ENCODE measurements around the gene ANTXRL.
"Not testable (repeated sequence)": the region's sequence is repeated elsewhere in the genome, so short reads cannot be mapped to it uniquely, and the experiment has no call there.

ANTXRL gene

GRCh38 chr10:46255210-46255609, 31.6 kb upstream of the ANTXRL start:
- DNase-seq: not testable (repeated sequence)

DNA sequence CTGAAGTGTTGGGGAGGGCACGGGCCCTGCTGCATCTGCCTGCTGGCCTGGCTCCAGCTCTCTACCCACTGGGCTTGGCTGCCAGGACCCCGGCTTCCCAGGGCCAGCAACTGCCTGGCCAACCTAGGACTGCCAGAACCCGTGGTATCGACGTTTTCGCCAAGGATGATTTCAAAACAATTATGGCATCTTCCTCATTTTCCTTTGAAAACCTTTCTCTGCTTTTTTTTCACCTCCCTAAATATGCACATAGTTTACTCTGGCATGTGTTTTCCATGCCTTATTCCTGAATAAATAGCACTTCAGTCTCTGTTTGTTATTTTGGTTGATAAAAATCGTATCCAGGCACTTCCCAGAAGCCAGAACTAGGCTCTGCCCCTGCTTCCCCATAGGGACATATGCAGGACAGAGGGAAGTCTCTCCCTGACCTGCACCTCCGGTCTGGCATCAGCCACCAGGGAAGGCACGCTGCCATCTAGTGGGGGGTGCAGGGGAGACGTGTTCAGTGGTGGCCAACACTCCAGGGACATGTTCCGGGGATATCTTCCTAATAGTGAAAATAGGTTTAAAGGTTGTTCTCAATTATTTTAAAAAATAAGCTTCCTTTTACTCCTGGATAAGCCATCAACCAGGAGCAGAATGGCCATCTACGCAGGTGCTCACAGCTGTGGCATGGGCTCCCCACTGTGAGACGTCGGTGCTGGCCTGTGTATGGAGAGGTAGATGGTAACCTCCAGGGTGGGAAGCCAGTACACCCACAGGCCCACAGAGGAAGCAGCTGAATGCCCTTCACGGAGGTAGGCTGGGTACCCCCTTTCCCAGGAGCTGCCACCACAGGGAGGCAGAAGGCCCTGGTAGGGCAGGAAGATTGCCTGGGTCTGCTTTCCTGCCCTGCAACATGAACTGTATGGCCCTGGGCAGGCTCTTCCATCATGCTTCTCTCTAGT, 30.7 kb upstream of the ANTXRL start:
- DNase-seq: peak; percentile 58

- no peak for DNase-seq
These were observed 29.7 kb upstream of the ANTXRL start for GRCh38 chr10:46257099-46257498.

DNA sequence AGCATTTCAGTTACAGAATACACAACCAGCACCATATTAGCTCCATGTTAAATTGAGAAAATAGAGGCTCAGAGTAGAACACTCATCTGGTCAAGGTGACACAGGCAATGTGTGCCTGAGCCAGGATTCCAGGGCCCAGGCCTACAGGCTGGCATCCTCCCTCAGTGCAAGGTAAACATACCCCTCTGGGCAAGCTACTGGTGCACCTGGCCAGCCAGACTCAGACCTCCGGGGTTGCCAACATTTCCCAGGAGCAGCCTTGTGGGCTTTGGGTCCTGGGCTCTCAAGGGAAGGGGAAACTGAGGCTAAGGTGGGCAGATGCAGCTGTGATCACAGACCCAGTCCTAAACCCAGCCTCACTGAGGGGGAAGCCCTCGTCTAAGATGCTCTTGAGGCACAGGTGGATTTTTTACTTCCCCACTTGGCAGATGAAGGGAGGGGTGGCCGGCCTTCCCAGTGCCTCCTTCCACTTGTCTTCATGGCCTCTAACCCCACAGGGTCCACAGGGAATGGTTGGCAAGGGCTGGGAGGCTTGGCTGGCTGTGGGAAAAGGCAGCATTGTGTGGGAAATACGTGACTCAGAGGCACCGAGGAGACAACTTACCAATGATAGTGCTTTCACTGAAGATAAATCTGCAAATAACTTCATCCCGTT, 23.8 kb upstream of the ANTXRL start:
- DNase-seq: not testable (repeated sequence)

- peak; percentile 19 for DNase-seq
These were observed 22.9 kb upstream of the ANTXRL start for GRCh38 chr10:46263831-46264268.

DNA sequence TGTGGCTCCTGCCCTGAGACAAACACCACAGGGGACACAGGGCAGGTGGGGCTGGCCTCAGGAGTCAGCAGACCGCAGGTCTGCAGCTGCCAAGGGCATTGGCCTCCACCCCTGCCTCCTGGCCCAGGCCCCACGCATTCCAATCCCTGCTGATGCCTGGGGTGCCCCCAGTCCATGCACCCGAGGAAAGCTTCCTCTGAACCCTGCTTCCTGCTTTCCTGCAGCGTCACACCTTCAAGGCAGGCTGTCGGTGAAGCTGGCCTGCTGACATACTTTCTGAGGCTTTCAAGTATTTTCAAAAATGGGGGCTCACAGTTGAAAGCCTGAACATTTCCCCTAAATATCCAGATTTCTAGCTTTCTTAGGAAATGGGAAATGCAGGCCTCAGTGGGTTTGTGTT, 22.5 kb upstream of the ANTXRL start:
- peak; percentile 14 for DNase-seq

DNA sequence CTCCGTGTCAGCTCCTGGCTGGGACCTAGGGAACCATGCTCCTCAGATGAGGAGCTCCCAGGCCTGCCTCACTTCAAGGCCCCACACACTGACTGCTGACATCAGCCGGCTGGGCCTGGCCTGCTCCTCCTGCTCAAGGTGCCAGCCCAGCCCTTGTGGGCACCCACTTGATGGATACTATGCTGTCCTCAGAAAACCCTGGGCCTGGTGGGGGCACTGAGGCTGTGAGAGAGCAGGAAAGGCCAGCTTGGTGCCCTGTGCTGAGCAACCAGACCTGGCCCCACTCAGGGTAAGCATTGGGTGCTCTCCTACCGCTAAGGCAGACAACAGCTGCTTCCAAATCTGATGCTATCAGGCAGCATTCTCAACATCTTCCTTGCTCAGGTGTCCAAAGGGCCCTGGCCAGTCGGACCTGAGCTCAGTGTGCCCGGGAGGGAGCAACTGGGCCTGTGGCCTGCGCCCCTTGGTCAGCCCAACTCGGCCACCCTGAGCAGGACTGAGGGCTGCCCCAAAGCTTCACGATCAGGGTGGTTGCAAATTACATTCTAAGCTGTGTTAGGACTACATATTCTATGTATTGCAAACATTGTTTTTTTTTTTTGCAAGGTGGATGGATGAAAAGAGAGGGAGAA, 21.9 kb upstream of the ANTXRL start:
- peak; percentile 29 for DNase-seq

DNA sequence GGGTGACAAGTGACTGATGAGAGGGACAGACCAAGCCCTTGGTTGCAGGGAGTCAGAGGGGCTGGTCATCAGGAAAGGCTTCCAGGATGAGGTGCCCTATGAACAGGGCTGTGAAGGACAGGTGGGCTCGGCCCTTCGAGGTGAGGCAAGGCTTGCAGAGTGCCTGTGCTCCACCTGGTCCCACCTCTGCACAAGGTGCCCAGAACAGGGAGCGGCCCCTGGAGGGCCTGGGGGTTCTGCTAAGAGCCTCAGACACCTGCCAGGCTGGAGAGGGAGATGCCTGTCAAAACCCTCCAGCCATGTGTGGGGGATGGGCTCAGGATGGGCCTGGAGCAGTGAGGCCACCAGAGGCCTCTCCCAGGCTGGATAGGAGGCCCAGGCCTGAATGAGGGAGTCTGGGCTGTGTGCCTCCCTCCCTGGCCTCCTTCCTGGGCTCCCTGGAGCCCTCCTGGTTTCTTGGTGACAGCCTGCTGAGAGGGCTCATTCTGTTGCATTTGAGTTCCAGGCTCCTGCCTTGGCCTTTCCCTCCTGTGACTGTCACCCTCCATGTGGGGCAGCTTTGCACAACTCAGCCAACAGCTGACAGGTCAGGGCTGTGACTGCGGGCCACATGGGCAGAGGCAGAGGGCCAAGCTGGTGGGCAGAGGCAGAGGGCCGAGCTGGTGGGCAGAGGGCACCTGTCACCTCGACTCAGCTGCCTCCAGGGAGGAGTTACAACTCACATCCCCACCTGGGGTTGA, 21.1 kb upstream of the ANTXRL start:
- DNase-seq: peak; percentile 30

DNA sequence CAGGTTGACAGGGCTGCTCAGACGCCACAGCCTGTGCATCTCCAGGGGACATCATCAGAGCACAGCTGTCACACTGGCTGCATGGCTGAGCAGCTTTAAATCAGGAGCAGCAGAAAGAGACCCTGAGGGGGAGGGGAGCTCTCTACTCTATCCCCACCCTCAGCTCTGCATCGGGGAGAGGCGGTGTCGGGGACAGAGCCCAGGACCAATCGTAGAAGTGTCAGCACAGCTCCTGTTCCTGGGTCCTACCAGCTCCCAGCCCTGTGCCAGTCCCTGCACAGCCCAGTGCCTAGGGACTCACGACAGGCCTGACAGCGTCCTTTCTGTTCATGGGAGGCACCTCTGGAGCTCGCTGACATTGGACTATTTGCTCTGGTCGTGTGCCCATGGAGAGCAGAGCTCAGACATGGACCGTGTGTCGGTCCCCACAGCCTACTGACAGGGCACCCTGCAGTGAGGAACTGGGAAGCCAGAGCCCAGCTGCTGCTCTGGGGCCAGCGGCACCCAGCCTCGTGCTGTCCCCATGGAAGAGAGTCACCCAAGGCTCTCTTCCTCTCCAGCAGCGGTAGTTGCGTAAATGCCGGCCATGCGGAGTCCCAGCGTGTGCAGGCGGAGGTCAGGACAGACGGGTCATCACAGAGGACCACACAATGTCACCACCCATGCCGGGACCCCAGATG, 20.4 kb upstream of the ANTXRL start:
- DNase-seq: no peak

DNA sequence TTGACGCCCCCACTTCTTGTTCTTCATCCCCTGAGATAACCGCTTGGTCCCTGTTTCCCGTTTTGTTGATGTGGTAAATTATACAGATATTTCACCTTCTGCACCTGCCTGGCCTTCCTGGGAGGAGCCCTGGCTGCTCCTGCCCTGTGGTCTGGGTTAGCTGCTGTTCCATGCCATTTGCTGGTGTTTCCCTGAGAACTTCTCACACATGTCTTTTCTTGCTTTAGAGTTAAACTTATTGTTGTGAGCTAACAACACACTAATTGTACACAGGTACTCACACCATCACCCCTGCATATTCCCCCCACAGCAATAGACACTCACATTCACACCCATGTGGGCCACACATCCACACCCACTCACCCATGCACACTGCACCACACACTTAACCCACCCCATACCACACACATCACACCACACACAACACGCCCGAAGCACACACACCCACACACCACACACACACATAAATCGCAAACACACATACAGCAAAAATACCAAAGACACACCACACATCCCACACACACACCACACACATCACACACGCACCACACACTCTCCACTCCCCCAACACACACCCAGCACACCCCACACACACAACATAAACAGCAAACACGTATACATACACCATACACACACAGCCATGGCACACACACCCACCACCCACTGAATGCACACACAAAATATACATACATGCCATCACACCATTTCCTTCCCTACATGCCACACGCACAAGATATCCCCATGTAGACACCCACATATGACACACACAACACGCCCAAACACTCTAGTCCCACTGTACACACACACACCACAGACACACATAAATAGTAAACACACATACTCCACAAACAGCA, 19.4 kb upstream of the ANTXRL start:
- DNase-seq: peak; percentile 21

DNA sequence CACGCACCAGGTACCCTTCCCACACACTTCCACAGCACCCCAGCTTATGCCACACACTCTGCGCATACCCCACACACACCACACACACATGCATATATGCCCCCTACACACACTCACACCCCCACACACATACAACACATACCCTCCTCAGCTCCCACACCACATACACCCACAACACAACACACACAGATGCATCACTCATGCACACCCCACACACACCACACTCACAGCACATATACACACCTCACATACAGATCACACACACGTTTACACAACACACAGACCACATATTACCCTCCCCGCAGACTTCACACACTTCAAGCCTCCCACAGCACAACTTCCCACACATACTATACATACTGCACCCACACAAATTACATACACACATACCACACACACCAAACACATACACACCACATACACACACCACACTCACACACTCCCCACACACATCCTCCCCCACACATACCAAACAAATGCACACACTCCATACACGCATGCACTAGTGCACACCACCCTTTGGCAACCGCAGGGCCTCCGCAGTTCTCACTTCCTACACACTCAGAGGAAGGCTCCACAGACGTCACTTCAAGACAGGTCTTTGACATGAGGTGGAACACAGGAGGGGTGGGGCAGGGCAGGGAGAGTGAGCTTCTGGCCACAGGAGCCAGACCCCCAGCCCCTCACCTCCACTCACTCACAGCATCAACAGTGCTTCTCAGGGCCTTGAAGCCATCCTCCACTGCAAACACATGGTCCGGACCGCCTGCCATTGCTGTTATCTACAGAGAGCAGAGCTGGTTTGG, 18.5 kb upstream of the ANTXRL start:
- DNase-seq: peak; percentile 51

GRCh38 chr10:46269554-46270053, 17.2 kb upstream of the ANTXRL start:
- peak; percentile 32 for DNase-seq

DNA sequence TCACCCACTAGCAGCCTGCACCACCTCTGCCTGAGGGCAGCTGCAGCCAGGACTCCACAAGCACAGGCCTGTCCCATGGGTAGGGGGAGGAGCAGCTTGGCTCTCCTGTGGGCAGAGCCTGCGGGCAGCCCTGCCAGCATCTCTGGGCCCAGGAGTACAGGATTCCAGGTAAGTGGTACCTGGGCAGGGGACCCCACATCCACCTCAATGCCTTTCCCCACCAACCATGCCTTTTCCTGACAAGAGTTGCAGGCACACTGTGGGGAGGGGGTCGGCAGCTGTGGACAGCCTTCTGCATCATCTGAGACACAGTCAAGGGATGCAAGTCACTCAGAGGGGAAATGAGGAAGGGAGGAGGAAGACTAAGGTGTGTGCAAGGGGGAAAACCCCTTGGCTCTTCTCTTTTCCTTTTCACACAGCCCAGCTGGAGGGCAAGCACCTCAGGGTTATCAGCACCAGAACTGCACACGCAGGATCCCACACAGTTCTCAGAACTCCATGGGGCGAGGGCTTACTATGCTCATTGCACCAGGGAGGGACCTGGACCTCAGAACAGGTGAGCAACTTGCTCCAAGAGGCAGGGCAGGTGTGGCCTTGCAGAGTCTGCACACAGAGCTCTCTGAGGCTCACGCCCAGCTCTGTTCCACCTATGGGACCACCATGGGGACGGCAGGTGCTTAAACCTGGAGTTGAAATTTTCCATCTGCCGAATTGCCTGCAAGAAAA, 16.5 kb upstream of the ANTXRL start:
- DNase-seq: peak; percentile 15

DNA sequence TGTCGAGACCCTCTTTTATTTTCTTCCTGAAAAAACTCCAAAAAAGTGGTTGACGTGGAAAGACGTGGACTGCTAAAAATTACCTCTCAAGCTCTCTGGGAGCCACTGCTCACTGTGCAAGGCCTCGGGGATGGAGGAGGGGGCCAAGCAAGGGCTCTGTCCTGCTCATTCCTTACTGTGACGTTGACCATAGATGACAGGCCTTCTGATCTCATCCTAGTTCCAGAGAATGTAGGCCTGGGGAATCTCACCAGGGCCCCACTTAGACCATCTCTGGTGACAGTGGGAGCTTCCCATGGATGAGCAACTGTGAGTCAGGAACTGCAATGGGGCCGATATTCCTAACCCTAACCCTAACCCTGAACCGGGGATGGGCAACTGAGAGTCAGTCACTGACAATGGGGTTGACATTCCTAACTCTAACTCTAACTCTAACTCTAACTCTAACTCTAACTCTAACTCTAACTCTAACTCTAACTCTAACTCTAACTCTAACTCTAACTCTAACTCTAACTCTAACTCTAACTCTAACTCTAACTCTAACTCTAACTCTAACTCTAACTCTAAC, 15.8 kb upstream of the ANTXRL start:
- not testable (repeated sequence) for DNase-seq

- peak; percentile 37 for DNase-seq
These were observed 14.8 kb upstream of the ANTXRL start for GRCh38 chr10:46271795-46272499.

- peak; percentile 29 for DNase-seq
These were observed 13.9 kb upstream of the ANTXRL start for GRCh38 chr10:46272863-46273415.

DNA sequence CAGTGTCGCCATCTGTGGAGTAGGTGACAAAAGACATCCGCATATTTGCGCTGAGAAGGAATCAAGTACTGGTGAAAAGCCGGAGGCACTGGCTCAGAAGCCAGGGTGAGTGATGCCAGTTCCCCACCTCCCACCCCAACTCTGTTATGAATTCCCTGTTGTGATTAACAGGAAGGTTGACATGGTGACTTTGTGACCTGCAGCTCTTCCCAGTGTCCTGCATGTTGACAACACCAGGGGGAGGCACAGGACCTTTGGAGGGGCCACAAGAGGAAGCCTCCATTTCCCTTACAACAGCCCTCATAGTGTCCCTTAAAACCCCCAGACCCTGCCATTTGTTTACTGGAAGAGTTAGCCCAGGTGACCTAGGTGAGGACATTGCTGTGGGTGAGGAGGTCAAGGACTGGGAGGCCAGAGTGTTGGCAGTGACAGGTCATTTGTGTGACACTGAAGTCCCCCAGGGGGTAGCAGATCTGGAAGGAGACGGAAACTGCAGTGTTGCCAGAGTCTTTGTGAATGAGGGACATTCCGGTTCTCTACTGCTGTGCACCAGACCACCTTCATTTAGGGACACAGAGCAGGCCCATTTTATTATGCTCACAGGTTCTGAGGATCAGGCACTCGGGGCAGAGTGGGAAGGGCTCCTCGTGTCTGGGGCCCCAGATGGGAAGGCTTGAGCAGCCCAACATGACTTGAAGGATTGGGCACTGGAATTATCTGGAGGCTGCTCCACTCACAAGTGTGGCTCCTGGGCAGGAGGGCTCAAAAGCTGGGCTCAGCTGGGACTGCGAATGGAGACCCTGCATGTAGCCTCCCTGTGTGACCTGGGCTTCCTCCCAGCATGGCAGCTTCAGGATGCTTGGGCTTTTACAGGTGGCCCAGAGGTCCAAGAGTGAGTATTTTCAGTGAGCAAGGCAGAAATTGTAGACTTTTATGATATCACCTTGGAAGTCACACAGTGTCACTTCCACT, 13.0 kb upstream of the ANTXRL start:
- peak; percentile 28 for DNase-seq
